HK-2 (cell line): ENCODE measurements around the gene FERD3L.

Source experiments
- DNase-seq: peaks from one replicate; pipeline ENCODE4 v3.0.0-alpha.2; 2018; ENCODE audit not compliant: unreplicated experiment

Gene FERD3L

GRCh38 chr7:19099924-19100323, 45.3 kb downstream of the FERD3L start:
- DNase-seq: no peak

DNA sequence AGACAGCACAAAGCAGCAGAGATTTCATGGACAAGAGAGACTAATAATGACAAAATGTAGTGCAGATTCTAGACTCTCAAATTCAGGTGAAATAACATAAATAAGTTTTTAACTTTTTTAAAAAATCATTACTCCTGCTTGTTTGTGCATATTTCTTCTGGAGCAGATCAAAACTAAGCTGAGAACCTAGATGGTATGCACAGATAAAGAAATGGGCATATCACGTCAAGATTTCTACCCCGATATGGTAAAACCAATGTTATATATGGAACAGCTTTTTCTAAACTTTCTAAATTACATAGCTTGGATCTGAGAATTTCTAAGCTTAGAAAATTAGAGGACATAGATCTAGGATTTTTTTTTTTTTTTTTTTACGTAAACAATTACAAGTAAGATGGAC, 46.0 kb downstream of the FERD3L start:
- no peak for DNase-seq

- no peak for DNase-seq
Observed at GRCh38 chr7:19098510-19098909, 46.7 kb downstream of the FERD3L start.

DNA sequence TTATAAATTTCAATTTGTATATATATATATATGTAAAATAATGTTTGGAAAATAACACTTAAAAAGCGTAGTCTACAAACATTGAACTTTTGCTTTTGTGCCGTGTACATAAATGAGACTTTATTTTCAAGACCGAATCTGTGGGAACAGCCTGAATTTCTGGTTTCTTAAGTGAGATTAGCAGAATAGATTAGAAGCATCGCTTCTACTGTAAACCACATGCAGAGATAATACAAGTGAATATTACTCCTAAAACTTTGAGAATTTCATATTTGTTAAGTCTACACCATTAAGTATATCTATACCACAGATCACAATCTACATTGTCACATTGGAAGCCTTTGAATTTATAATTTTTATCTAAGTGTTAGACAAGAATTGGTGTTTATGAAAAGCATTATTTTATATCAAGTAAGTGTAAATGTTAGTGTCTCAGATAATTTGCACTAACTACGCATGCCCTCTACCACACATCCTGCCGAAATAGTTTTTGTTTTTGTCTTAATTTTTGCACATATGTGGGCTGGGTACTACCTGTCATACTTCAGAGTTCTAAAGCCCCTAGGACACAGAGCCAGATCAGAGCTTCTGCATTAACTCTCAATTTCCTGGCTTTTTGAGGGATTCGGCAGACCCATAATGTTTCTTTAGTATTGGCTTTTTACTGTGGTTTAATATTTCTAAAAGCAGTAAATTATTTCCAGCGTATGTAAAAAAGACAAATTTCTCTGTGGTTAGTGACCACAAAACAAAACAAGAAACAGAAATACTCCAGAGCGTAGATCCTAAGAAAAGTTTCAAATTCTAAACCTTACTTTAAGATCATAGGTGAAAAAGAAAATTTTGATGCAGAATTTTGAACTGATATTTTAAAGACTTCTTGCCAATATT, 47.8 kb downstream of the FERD3L start:
- DNase-seq: no peak

DNA sequence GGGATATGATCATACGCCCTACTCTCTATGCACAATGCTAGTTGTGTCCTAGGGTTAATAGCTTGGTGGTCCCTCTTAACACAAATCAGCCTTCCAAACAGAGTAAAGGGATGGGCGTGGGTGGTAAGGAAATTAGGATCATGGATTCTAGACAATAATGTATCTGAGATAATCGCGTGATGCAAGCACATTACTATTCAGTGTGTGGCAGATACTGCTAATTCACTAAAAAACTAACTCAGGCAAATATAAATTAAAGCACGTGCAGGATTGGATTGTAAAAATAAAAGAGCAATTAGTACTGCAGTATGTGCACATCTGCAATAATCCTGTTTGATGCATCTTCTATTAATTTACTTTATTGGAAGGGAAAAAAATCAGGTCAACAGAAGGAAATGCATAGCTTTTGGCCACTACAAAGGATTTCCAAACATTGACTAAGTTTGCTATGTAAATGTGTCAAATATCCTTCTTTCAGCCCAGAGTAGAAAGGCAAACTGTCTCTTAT, 49.8 kb downstream of the FERD3L start:
- no peak for DNase-seq
